Naive B cell (primary cell): ENCODE measurements around the gene DNASE1. TPM values are rescaled to one million over a fixed set of nuclear protein-coding genes. Genes with fewer than 3 reads are reported as not detected.

Experiments
- ATAC-seq, 2 donors: fragments of 150-1000 bp; cut with Tn5 transposase; 2 replicates each; pipeline ENCODE4 v1.10.0; 2021; ENCODE audit warnings: low read depth in 2 of 2, mild to moderate bottlenecking in 2 of 2, moderate library complexity in 2 of 2
- DNase-seq: peaks from one replicate; pipeline ENCODE4 v3.0.0; 2022
- H3K27ac Mint-ChIP-seq, 6 donors: one replicate each; pipeline ENCODE4 v1.8.0; 2020 to 2022; ENCODE audit warnings: mild to moderate bottlenecking in 6 of 6, mixed read lengths in 6 of 6, moderate library complexity in 5 of 6, inconsistent platforms in 2 of 6
- H3K27me3 Mint-ChIP-seq, 3 donors: one replicate each; pipeline ENCODE4 v1.8.0; 2021 to 2022; ENCODE audit warnings: mixed read lengths in 3 of 3, mild to moderate bottlenecking in 1 of 3
- H3K36me3 Mint-ChIP-seq, 2 donors: one replicate each; pipeline ENCODE4 v1.8.0; 2020 to 2022; ENCODE audit warnings: mixed read lengths in 2 of 2, inconsistent platforms in 1 of 2, mild to moderate bottlenecking in 1 of 2
- H3K4me1 Mint-ChIP-seq, 3 donors: one replicate each; pipeline ENCODE4 v1.8.0; 2020 to 2022; ENCODE audit warnings: mixed read lengths in 3 of 3, inconsistent platforms in 1 of 3, mild to moderate bottlenecking in 1 of 3, moderate library complexity in 1 of 3
- H3K4me3 Mint-ChIP-seq, 8 donors: one replicate each; pipeline ENCODE4 v1.8.0; 2020 to 2022; ENCODE audit warnings: mild to moderate bottlenecking in 8 of 8, mixed read lengths in 8 of 8, moderate library complexity in 8 of 8, inconsistent platforms in 2 of 8
- H3K9me3 Mint-ChIP-seq, 7 donors: one replicate each; pipeline ENCODE4 v1.8.0; 2020 to 2022; ENCODE audit warnings: mixed read lengths in 7 of 7, mild to moderate bottlenecking in 5 of 7, inconsistent platforms in 2 of 7, moderate library complexity in 1 of 7
- polyA plus RNA-seq, 6 donors: library from polyadenylated mRNA; unstranded; fragments of 300-500 nt; fragmentation: Illumina TruSeq; gene quantifications; one replicate each; pipeline ENCODE4 v1.2.3, GENCODE V29; 2021; ENCODE audit warnings: low read depth in 6 of 6

Gene DNASE1
- polyA plus RNA-seq, 6 donors from 2014 or later: 2.5 to 24.4 (median 3.8) TPM; not detected in 1

DNA sequence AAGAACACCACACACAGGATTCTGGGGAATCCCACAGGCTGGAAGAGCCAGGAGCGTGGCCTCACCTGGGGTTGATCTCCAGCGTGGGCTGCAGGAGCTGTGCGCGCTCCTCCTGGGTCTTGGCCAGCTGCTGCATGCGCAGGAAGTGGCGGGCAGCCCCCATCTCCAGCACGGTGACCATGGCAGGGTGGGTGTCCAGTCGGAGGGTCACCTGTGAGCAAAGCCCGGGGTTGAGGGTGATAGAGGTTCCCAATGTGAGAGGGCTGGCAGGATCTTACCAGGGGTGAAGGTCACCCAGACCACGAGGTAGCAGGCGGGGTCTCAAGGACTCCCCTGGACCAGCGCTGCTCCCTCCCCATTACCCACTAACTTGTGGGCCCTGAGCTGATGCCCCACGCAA lies 7.4 kb downstream of the DNASE1 start:
- Mint-ChIP-seq H3K9me3 (no peaks in the 10 kb centered on the region), H3K27ac (no peak overlapping the region), H3K4me1 (no peaks in the 10 kb centered on the region), H3K36me3 (peaks cover 5 to 6% of the 10 kb centered on the region in 2 donors), H3K4me3 (no peak overlapping the region), H3K27me3 (no peaks in the 10 kb centered on the region)
- ATAC-seq (no peak), DNase-seq (no peak)

DNA sequence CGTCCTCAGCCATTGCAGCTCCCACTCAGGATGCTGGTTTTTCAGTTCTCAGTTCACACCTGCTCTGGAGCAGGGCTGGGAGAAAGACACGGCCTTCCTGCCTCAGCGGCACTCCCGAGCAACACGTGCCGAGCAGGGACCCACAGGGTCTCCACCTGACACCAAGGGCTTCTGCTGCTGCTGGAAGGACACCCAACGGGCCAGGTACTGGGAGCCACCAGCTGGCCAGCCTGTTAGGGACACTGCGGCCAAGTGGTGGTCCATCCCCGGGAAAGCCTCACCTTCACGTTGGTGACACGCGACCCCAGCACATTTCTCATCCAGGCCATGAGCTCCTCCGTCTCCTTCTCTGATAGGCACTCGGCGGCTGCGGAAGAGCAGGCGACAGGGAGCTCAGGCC lies 8.1 kb downstream of the DNASE1 start:
- DNase-seq (no peak), ATAC-seq (no peak)
- Mint-ChIP-seq H3K9me3 (no peaks in the 10 kb centered on the region), H3K4me1 (no peaks in the 10 kb centered on the region), H3K27ac (peak overlapping the region in 1 of 6 donors; percentile 65), H3K4me3 (peak overlapping the region in 1 of 8 donors; percentile 15), H3K27me3 (no peaks in the 10 kb centered on the region), H3K36me3 (peaks cover 5 to 6% of the 10 kb centered on the region in 2 donors)

DNA sequence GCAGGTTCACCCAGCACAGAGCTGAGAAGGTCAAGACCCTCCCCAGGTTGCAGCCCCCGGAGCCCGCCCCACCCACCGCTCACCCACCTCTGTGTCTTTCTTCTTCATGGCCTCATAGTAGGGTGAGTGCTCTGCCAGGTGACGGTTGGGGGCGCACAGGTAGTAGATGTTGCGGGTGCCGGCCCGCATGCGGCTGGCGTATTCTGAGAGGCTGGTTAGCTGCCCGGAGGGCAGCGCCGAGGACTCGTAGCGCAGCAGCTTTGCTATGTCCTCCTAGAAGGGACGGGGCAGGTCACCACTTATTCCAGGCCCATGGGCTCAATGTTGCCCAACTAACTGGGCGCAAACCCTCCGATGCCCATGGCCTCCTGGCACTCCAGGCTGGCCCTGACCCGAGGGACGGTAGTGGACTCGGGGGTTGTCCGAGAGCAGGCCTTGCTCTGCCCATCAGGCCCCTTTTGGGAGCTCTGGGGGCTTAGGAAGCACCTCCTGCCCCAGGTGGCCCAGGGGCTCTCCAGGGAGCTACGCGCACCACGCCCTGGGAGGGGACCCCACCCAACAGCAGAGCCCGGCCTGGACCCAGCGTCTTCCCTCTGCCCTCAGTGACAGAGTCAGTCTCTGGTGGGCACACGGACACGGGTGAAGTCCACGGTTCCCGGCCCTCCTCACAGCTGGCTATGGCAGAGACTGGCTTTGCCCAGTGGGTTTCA lies 9.9 kb downstream of the DNASE1 start:
- peaks cover 5 to 6% of the 10 kb centered on the region in 2 donors for H3K36me3 Mint-ChIP-seq
- H3K4me1 Mint-ChIP-seq: no peaks in the 10 kb centered on the region
- no peak for ATAC-seq
- DNase-seq: no peak
- peak overlapping the region in 2 of 6 donors; percentile 60 to 90 for H3K27ac Mint-ChIP-seq
- H3K9me3 Mint-ChIP-seq: no peaks in the 10 kb centered on the region
- peak overlapping the region in 1 of 8 donors; percentile 22 for H3K4me3 Mint-ChIP-seq
- H3K27me3 Mint-ChIP-seq: no peaks in the 10 kb centered on the region

DNA sequence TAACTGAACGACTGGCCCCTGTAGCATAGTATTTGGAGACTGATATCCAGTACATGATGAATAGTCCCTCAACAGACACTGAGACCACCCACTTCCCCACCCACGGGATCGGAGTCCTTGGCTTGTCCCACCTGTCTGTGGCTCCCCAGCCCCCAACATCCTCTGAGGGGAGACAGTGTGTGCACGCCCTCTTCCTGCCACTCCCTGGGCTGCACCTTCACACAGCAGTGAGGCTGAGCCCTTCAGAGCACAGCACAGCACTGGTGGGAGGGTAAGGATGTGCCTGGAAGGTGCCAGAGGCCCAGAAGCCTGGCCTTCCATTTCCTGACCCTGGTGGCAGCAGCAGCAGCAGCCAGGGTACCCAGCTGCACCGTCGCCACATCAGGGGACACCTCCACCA lies 11.0 kb downstream of the DNASE1 start:
- Mint-ChIP-seq H3K4me3 (no peak overlapping the region), H3K27ac (peak overlapping the region in 2 of 6 donors; percentile 7 to 18), H3K9me3 (no peaks in the 10 kb centered on the region), H3K36me3 (peaks cover 5 to 6% of the 10 kb centered on the region in 2 donors), H3K27me3 (no peaks in the 10 kb centered on the region), H3K4me1 (no peaks in the 10 kb centered on the region)
- no peak for ATAC-seq
- DNase-seq: no peak

DNA sequence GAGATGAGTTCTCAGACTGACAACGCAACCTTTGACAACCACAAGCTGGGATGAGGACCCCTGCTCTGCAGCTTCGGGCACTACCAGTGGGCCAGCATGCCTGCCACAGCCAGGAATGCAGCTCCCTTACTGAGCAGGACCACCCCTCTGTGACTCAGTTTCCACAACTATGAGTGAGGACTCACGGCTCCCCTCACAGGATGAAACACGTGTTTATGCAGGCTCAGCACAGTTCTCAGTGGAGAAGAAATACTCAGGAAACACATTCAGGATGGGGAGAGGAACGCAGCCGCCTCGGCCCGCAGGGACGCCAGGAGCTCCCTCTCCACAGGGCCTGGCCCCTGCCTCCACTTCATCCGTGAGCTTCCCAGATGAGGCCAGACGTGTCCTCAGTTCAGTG lies 14.1 kb downstream of the DNASE1 start:
- no peaks in the 10 kb centered on the region for H3K27me3 Mint-ChIP-seq
- no peaks in the 10 kb centered on the region for H3K4me1 Mint-ChIP-seq
- H3K36me3 Mint-ChIP-seq: no peaks in the 10 kb centered on the region
- DNase-seq: no peak
- H3K4me3 Mint-ChIP-seq: no peak overlapping the region
- H3K27ac Mint-ChIP-seq: no peak overlapping the region
- no peaks in the 10 kb centered on the region for H3K9me3 Mint-ChIP-seq
- ATAC-seq: no peak

DNA sequence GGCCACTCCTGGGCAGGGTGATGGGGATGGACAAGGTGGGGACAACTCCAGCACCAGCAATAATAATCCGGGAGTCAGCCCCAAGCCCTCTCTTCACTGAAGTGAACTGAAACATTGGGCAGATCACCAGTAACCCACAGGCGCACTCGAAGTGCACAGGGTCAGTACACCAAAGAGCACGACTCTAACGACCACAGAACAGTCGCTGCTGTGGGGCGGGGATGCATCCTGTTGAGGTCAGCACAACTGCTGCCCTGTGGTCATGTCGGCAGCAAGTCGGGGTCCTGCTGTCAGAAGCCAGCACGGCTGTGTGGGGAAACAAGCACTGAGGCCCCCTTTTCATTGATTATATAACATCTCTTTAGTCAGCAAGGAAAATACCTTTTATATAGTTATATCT lies 14.6 kb downstream of the DNASE1 start:
- Mint-ChIP-seq H3K9me3 (no peaks in the 10 kb centered on the region), H3K4me3 (no peak overlapping the region), H3K27ac (no peak overlapping the region), H3K36me3 (no peaks in the 10 kb centered on the region), H3K4me1 (no peaks in the 10 kb centered on the region), H3K27me3 (no peaks in the 10 kb centered on the region)
- ATAC-seq: no peak
- no peak for DNase-seq

DNA sequence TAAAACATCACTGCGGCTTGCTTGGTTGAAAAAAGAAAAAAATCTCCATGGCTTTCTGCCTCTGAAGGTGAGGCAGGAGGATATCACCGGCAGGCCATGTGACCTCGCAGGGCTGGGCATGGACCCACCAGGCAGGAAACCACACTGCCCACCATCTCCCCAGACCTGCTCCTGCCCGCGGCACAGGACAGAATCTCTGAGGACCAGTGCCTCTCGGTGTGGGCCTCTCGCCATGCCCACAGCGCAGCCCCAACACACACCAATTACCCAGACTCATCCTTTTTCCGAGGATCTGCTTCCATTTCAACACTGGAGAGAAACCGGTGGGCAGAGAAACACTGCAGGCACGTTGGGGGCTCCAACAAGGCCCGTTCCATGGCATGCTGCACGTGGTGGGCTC lies 16.2 kb downstream of the DNASE1 start:
- Mint-ChIP-seq H3K4me1 (no peaks in the 10 kb centered on the region), H3K27ac (no peak overlapping the region), H3K9me3 (no peaks in the 10 kb centered on the region), H3K4me3 (no peak overlapping the region), H3K36me3 (no peaks in the 10 kb centered on the region), H3K27me3 (no peaks in the 10 kb centered on the region)
- ATAC-seq (no peak), DNase-seq (no peak)

DNA sequence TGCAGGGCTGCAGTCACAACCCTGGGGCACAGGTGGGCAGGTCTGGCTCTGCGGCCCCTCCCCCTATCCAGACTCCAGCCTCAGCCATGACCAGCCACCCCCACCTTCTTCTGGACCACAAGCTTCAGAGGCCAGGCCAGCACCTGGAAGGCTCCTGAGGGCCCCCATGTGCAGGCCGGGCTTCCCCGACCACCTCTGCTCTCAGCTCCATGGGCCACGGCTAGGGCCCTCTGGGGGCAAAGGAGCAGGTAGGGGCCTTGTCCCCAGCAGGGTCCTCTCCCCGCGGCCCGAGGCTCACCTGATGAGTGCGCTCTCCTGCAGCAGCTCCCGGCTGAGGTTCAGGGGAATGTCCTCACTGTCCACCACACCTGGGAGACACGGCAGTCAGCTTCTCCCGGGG lies 16.9 kb downstream of the DNASE1 start:
- no peaks in the 10 kb centered on the region for H3K36me3 Mint-ChIP-seq
- no peak for DNase-seq
- H3K27ac Mint-ChIP-seq: no peak overlapping the region
- H3K27me3 Mint-ChIP-seq: no peaks in the 10 kb centered on the region
- ATAC-seq: no peak
- H3K4me3 Mint-ChIP-seq: no peak overlapping the region
- H3K9me3 Mint-ChIP-seq: no peaks in the 10 kb centered on the region
- no peaks in the 10 kb centered on the region for H3K4me1 Mint-ChIP-seq

DNA sequence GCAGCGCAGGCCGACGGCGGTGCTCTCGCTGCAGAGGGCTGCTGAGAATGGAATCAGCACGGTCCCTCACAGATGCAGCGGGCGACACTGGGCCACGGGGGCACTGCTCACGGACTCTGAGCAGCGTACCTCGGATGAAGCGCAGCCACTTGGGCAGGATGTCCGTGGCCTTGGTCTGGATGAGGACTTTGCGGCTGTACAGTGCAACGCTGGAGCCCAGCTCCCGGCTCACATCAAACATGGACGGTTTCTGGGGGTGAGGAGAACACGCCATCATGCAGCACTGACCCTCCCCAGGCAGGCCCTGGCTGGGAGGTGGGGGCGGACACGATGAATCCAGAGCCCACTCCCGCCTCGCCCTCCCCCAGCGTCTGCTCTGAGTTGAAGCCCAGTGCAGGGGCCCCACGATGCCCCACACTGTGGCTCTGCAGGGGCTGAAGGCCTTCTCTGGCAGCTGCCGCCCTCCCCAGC lies 18.1 kb downstream of the DNASE1 start:
- H3K27ac Mint-ChIP-seq: no peak overlapping the region
- no peaks in the 10 kb centered on the region for H3K27me3 Mint-ChIP-seq
- H3K4me1 Mint-ChIP-seq: no peaks in the 10 kb centered on the region
- no peak for DNase-seq
- H3K36me3 Mint-ChIP-seq: peaks cover 0 to 4% of the 10 kb centered on the region in 2 donors
- H3K9me3 Mint-ChIP-seq: no peaks in the 10 kb centered on the region
- no peak for ATAC-seq
- no peak overlapping the region for H3K4me3 Mint-ChIP-seq

DNA sequence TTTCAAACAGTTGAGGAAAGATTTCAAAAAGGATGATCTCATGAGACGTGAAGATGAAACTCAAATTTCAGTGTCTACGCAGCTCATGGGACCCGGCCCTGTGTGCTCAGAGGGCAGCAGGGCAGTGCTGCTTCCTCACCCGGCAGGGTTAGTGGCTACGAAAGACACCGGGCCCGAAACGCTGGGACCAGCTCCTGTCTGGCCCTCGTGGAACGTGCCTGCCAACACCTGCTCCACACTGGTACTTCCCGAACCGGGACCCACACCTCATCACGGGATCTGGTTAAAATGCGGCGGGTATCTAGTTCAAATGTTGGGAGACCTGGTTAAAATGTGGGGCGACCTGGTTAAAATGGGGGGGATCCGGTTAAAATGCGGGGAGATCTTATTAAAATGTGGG lies 18.7 kb downstream of the DNASE1 start:
- DNase-seq: no peak
- Mint-ChIP-seq H3K4me1 (no peaks in the 10 kb centered on the region), H3K27me3 (no peaks in the 10 kb centered on the region), H3K9me3 (no peaks in the 10 kb centered on the region), H3K36me3 (peaks cover 0 to 9% of the 10 kb centered on the region in 2 donors), H3K4me3 (no peak overlapping the region), H3K27ac (no peak overlapping the region)
- ATAC-seq: no peak

DNA sequence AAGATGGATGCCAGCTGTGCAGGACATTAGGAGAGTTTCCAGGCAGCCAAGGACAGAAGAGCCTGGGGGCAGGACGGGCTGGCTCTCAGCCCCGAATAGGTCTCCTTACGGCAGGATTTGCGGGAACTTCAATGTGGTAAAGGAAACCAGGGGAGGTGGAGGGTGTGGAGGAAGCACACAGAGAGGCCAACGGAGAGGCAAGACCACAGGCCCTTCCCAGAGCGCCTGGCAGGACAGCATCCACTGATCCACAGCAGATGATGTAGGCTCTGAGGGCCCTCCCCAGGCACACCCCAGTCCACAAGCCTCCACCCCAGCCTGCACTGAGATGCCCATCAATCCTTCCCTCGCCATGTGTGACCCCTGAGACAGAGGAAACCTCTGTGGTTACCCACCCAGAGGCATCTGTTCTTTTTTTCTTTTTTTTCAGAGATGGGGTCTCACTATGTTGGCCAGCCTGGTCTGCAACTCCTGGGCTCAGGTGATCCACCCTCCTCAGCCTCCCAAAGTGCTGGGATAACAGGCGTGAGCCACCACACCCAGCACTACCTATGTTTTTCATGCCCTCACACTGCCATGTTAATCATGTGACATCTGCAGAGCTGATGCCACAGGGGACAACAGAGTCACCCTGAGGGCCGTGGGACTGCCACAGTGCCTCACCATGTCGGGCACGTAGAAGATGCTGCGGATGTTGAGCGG lies 19.3 kb downstream of the DNASE1 start:
- DNase-seq: no peak
- Mint-ChIP-seq H3K9me3 (no peaks in the 10 kb centered on the region), H3K4me1 (no peaks in the 10 kb centered on the region), H3K36me3 (peaks cover 0 to 9% of the 10 kb centered on the region in 2 donors), H3K27ac (no peak overlapping the region), H3K4me3 (no peak overlapping the region), H3K27me3 (no peaks in the 10 kb centered on the region)
- no peak for ATAC-seq

DNA sequence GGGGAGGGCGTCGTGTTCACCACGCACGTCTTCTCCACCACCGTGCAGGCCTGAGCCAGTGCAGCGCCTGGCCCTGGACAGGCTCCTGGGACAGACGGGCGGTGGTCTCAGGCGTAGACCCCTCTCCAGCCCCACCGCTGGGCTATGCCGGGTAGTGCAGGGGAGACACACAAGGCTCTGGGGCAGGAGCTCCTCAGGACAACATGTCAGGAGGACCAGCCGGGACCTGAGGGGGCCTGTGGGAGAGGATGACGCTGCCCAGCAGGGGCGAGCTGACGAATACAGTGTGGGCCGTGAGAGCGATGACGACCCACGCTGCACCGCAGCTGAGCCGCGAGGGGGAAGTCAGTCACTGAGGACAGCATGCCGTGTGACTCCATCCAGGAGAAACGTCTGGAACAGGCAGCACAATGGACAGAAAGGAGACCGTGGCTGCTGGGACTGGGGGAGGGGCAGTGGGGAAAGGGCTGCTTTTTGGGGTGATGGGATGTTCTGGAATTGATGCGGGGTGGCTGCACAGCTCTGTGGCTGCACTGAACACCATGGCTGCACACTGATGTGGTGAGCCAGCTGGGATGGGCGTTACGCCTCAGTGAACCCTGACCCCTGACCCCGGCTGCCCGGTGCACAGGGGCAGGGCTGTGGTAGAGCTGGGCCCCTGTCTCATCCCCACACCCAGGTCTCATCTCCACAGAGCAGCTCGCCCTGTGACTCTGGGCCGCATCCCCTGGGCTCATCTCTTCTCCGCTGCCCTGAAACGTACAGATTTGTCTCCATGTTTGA lies 20.2 kb downstream of the DNASE1 start:
- Mint-ChIP-seq H3K27ac (peak overlapping the region in 1 of 6 donors; percentile 27), H3K36me3 (peaks cover 0 to 9% of the 10 kb centered on the region in 2 donors), H3K27me3 (no peaks in the 10 kb centered on the region), H3K4me3 (no peak overlapping the region), H3K4me1 (no peaks in the 10 kb centered on the region), H3K9me3 (no peaks in the 10 kb centered on the region)
- no peak for ATAC-seq
- no peak for DNase-seq

DNA sequence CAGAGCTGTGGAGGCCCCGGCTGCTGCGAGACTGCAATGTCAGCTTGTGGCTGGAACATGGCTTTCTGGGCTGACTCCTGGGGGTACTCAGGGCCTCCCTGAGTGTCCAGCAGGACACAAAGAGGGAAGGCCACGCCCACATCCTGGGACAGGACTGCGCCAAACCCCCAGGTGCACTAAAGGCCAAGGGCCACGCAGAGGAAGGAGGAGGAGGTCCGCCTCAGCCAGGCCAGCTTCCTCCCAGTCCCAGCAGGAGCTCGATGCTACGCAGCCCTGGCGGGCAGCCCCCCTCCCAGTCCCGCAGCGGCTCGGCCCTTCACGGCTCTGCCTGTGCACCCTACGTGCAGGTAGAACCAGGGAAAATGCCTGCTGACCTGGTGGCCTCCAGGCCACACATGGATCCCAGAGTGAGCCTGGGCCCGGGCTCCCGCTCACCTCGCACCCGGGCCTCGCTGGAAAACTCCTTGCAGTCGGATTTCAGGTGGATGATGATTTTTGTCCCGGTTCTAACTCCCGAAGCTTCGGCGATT lies 21.2 kb downstream of the DNASE1 start:
- ATAC-seq: no peak
- Mint-ChIP-seq H3K4me1 (no peaks in the 10 kb centered on the region), H3K4me3 (no peak overlapping the region), H3K9me3 (no peaks in the 10 kb centered on the region), H3K27me3 (no peaks in the 10 kb centered on the region), H3K27ac (no peak overlapping the region), H3K36me3 (peaks cover 0 to 9% of the 10 kb centered on the region in 2 donors)
- DNase-seq: no peak
